GM21447 (cell line): ENCODE data around the gene RHAG.
"Not testable (repeated sequence)": the region's sequence is repeated elsewhere in the genome, so short reads cannot be mapped to it uniquely, and the experiment has no call there.

Source experiments
- ATAC-seq: cut with Tn5 transposase; IDR thresholded peaks from one replicate; pipeline ENCODE4 v1.9.1; 2021; ENCODE audit not compliant: unreplicated experiment

The RHAG gene

GRCh38 chr6:49635978-49636712 lies 494 bp downstream of the RHAG start:
- no peak for ATAC-seq

- ATAC-seq: no peak
Observed at GRCh38 chr6:49635480-49635879, 1.2 kb downstream of the RHAG start.

DNA sequence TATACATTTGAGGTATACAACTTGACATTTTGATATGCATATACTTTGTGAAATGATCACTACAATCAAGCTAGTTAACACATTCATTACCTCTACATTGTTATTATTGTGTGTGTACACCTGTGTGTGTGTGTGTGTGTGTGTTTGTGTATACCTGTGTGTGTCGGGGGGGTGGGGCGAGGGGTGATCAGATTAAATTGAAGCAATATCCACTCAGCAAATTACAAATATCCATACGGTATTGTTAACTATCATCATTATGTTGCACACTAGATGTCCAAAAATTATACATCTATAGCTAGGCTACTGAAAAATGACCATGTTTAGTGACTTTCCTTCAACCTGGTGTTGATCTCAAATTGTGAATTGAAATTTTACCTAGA lies 1.8 kb downstream of the RHAG start:
- no peak for ATAC-seq

GRCh38 chr6:49634092-49634835 lies 2.4 kb downstream of the RHAG start:
- no peak for ATAC-seq

DNA sequence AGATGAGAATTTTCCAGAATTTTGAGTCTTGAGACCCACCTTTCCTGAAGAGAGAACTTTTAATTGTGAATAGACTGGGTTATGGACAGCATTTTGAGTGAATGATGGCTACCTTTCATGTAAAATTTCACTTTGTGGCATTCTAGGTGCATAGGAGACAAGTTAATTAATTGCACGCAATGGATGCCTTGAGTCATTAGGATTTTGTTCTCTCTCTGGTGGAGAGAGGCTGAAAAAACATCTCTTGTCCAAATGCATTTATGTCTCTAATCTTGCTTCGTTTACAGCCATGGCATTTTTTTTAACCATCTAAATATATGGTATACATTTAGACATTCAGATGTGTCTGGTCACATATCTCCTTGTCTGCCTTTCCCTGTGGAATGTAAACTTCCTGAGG lies 3.1 kb downstream of the RHAG start:
- ATAC-seq: no peak

GRCh38 chr6:49632727-49633126 lies 3.9 kb downstream of the RHAG start:
- ATAC-seq: no peak

- not testable (repeated sequence) for ATAC-seq
Observed at GRCh38 chr6:49629485-49630088, 7.1 kb downstream of the RHAG start.

GRCh38 chr6:49626811-49627210 lies 9.8 kb downstream of the RHAG start:
- no peak for ATAC-seq

DNA sequence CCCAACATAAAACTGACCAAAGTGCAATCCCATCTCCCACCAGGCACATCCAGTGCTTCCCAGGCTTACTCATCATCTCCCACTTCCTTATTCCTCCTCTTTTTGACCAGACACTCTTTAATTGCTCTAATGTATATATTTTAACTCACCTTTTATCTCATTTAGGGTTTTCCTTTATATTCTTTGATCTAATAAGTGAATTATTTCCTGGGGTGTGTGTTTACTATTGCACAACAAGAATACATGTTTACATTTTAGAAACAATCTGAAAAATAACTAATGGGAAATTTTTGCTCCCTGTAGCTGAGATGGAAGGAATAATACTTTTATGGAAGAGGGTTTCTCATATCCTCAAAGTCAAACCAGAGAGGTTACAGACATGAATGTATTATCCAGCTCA lies 18.4 kb downstream of the RHAG start:
- no peak for ATAC-seq

DNA sequence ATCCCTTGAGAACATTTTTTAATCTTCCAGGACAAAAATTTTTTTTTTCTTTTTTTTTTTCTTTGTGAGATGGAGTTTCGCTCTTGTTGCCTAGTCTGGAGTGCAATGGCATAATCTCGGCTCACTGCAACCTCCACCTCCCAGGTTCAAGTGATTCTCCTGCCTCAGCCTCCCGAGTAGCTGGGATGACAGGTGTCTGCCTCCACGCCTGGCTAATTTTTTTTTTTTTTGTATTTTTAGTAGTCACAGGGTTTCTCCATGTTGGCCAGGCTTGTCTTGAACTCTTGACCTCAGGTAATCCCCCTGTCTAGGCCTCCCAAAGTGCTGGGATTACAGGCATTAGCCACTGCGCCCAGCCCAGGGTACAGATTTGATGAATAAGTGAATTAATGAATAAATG lies 22.5 kb downstream of the RHAG start:
- ATAC-seq: not testable (repeated sequence)

- ATAC-seq: no peak
Observed at GRCh38 chr6:49609285-49609684, 27.4 kb downstream of the RHAG start.

DNA sequence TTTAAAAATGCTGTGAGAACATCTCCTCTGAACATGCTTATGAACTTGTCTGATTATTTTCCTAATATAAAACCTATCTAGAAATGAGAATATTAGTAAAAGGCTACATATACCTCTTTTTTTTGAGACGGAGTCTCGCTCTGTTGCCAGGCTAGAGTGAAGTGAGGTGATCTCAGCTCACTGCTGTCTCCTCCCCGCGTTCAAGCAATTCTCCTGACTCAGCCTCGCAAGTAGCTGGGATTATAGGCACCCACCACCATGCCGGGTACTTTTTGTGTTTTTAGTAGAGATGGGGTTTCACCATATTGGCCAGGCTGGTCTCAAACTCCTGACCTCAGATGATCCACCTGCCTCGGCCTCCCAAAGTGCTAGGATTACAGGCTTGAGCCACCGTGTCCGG lies 28.4 kb downstream of the RHAG start:
- not testable (repeated sequence) for ATAC-seq

GRCh38 chr6:49607391-49607982 lies 29.2 kb downstream of the RHAG start:
- no peak for ATAC-seq

GRCh38 chr6:49606721-49607390 lies 29.8 kb downstream of the RHAG start:
- ATAC-seq: peak; percentile 98

DNA sequence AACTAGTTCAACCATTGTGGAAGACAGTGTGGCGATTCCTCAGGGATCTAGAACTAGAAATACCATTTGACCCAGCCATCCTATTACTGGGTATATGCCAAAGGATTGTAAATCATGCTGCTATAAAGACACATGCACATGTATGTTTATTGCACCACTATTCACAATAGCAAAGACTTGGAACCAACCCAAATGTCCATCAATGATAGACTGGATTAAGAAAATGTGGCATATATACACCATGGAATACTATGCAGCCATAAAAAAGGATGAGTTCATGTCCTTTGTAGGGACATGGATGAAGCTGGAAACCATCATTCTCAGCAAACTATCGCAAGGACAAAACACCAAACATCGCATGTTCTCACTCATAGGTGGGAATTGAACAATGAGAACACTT lies 32.6 kb downstream of the RHAG start:
- ATAC-seq: not testable (repeated sequence)

DNA sequence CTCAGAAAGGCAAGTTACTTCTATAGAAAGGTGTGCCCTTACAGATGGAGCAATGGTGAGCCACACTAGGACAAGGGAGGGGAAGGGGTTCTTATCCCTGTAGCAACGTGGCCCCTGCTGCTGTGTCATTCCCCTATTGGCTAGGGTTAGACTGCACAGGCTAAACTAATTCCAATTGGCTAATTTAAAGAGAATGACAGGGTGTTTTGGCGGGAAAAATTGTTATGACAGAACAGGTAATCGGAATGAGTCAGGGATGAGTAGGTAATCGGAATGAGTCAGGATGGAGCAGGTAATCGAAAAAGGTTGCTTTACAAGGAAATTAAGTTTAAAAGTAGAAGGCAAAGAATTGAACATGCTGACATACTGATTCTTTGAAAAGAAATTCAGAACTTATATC lies 49.4 kb downstream of the RHAG start:
- ATAC-seq: not testable (repeated sequence)

DNA sequence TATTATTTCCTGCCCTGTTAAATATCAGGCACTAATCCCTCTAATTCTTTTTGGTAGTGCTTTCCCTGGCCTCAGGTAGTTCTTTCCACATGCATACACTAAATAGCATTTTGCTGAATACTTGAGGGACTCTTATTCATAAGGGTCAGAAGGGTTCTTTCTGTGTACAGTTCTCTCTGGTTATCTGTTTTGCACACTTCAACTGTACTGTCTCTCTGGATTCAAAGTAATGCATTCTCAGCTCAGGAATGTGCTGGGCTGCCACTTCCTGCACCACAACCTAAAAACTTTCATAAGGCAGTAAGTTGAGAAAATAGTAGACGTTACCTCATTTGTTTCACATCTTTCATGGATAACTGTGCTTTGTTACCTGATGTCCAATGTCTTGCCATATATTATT lies 54.1 kb downstream of the RHAG start:
- no peak for ATAC-seq

- no peak for ATAC-seq
Observed at GRCh38 chr6:49579649-49580048, 57.0 kb downstream of the RHAG start.

DNA sequence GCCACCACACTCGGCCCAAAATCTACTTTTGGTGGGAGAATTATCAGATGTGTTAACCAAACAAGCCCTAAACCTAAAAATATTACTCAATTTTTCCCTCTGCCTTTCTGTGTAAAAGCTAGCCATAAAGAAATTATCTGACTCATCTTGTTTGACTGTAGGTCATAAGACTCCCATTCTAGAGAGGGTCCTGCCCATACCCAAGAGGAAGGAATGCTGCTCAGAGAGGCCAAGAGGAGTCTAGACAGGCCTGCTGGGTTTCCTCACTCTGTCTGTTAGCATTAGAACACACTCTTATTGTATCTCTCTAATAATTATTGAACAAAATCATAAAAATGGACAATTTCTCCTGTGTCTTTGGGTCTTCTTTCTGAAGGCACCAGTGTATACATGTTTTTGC lies 60.0 kb downstream of the RHAG start:
- no peak for ATAC-seq

GRCh38 chr6:49570474-49571079 lies 66.1 kb downstream of the RHAG start:
- no peak for ATAC-seq

- ATAC-seq: no peak
Observed at GRCh38 chr6:49565855-49566254, 70.8 kb downstream of the RHAG start.
